ENCODE measurements around the gene C19orf44.
"Not testable (repeated sequence)": the region's sequence is repeated elsewhere in the genome, so short reads cannot be mapped to it uniquely, and the experiment has no call there.

C19orf44 gene

DNA sequence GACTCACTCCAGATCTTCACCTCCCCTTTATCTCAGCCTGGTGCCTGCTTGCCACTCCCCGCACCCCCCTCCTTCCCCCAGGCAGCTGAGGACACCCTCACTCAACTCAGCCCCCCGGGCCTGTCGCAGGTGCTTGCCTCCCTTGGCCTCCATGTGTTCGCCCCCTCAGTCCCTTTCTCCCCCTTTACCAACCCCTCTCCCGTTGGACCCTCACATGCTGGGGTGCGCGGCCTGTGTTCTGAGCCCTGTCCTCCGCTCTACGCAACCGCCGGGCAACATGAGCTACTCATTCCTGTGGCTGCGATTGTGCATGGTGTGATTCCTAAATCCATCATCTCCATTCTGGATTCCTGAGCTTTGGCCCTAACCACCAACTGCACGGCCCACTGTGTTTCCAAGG lies 40.9 kb downstream of the C19orf44 start:
- DNase-seq (ENCODE audit: low spot score): no peak

DNA sequence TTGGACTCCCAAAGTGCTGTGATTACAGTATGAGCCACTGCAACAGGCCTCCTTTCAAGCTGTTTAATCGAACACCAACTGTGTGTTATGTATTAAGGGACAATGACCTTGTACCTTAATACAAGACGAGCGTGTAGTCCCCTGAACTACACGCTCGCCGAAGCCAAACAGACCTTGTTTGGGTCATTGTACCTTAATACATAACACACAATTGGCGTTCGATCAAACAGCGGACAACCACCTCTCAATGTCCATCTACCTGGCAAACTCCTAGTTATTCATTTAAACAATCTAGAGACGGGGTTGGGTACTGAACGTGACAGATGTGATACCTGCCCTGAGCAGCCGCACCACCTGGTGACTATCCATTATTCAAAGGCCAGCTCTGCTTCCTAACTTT lies 44.8 kb downstream of the C19orf44 start:
- DNase-seq (ENCODE audit: low spot score): no peak

DNA sequence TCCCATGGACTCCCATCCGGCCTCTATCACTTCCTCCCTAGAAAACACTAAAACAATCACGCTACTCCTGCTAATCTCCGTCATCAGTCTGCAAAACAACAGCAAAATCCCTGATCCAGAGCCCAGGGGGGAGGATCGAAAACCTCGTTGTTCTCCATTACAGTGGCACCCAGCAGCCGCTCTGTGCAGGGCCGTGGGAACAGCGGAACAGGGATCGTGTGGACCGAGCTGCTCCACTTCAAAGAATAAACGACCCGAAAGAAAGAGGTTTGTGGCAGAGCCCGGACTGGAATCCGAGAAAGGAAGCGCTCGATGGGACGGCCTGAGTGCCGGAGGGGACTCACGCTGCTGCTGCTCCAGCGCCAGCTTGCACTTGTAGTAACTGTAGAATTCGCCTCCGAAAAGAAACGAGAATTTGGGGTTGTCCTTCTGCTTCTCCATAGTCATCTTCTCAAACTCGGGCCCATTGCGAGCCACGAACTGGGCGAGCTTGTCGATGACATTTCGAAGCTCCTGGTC lies 45.4 kb downstream of the C19orf44 start:
- peak; percentile 11 for DNase-seq (ENCODE audit: low spot score)

DNA sequence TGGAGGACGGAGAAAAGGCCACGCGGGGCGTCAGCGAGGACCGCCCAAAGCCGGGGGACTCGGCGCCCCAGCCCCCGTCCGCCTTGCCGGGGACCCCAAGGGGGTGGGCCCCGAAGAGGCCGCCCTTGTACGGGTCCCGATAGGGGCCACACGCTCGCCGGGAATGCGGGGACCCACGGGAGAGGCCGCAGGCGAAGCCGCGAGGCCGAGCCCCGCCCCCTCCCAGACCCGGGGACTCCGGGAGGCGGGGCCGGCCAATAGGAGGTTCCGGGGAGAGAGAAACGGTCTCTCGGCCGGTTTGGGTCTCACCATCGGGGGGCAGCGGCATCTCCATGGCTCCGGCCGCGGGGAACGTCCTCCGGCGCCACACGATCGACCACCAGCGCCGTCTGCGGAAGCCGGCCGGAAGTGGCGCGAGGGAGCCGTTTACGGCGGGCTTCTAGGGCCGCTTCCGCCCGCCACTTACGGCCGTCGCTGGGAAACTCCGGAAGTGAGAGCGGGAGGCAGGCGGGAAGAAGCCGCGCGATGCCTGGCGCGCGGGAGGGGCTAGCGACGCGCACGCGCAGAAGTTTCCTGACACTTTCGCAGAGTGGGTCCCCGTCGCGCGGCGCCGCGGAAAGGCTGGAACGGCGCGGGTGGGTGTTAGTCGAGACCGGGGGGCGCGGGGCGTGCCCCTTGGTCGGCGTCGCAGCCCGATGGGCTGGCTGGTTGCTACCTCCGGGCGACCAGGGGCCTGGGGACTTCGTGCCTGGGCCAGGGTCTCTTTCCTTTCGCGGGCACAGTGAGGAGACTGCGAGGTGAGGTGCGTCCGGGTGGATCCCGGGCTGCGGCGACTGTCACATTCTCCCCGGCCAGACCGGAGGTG lies 46.1 kb downstream of the C19orf44 start, which contains the start of gene CHERP:
Gene CHERP, minus strand, starts transcription at position 393 of the 865 bp plus-strand sequence. Its CDS starts 59 bp downstream, at position 334.
- peak; percentile 98 for DNase-seq (ENCODE audit: low spot score)

- DNase-seq (ENCODE audit: low spot score): no peak
Observed at GRCh38 chr19:16542910-16543472, 46.8 kb downstream of the C19orf44 start.

DNA sequence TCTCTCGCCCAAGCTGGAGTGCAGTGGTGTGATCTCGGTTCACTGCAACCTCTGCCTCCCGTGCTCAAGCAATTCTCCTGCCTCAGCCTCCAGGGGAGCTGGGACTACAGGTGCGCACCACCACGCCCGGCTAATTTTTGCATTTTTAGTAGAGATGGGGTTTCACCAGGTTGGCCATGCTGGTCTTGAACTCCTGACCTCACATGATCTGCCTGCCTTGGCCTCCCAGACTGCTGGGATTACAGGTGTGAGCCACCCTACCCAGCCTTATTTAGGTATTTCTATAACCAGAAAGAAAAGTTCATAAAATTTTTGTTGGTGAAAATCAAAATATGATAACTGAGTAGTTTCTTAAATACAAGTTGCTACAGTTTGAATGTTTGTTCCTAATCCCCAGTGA lies 47.5 kb downstream of the C19orf44 start:
- DNase-seq (ENCODE audit: low spot score): not testable (repeated sequence)

GRCh38 chr19:16544473-16545231 lies 48.5 kb downstream of the C19orf44 start:
- DNase-seq (ENCODE audit: low spot score): no peak

DNA sequence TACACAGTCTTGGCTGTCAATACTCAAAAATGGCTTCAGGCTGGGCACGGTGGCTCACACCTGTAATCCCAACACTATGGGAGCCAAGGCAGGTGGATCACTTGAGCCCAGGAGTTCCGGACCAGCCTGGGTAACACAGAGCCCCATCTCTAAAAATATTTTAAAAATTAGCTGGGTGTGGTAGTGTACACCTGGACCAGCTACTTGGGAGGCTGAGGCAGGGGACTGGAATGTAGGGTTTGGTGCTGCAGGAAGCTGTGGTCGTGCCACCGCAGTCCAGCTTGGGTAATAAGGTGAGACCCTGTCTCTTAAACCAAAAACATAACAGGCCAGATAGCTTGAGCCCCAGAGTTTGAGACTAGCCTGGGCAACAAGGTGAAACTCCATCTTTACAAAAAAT lies 52.8 kb downstream of the C19orf44 start:
- no peak for DNase-seq (ENCODE audit: low spot score)

- not testable (repeated sequence) for DNase-seq (ENCODE audit: low spot score)
Observed at GRCh38 chr19:16551902-16552301, 55.7 kb downstream of the C19orf44 start.

DNA sequence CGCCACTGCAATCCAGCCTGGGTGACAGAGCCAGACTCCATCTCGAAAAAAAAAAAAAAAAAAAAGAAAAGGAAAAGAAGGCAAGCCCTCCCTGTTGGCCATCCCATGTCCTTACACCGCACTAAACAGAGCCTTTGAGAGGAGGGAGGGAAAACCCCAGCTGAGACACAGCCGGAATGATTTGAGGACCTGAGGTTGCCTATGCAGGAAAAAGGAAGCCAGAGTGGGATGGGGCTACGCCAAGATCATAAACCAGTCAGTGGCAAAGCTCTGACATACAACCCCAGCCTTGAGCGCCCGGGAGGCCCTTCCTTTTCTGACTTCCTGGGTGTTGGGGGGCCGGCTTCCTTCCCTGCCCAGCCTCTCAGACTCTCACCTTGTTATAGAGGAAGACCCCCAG lies 58.6 kb downstream of the C19orf44 start:
- DNase-seq (ENCODE audit: low spot score): no peak

DNA sequence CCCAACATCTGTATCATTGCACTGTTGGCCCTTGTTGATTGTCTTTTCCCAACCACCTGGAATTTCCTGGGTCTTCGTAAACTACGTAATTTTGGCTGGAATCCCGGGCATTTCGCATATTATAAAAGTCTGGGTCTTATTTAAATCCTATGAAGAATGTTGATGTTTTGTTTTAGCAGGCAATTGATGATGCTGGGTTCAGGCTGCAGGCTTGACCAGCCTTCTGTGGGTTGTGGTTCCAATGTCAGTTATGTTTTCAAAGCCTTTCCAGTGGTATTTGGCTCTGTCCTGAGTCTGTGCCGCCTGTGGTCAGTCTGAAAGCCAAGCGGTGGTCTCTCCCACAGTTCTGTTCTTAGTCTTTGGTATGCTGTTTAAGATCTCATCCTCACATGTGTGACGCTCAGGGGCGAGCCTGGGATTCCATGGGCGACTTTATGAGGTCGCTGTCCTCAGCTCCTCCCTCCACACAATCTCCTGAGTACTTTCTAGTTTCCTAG lies 63.6 kb downstream of the C19orf44 start:
- DNase-seq (ENCODE audit: low spot score): no peak

GRCh38 chr19:16561382-16561781 lies 65.2 kb downstream of the C19orf44 start:
- no peak for DNase-seq (ENCODE audit: low spot score)

DNA sequence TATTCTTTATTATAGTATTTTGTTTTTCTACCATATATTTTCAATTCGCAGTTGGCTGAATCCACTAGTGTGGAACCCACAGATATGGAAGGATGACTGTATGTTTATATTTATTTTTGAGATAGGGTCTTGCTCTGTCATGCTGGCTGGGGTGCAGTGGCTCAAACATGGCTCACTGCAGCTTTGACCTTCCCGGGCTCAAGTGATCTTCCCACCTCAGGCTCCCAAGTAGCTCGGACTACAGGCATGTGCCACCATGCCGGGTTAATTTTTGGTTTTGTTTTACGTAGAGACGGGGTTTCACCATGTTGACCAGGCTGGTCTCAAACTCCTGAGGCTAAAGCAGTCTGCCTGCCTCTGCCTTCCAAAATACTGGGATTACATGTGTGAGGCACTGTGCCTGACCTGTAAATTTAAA lies 66.4 kb downstream of the C19orf44 start:
- DNase-seq (ENCODE audit: low spot score): no peak

- no peak for DNase-seq (ENCODE audit: low spot score)
Observed at GRCh38 chr19:16564842-16565241, 68.6 kb downstream of the C19orf44 start.

GRCh38 chr19:16566161-16566560 lies 70.0 kb downstream of the C19orf44 start:
- DNase-seq (ENCODE audit: low spot score): no peak

GRCh38 chr19:16566702-16567101 lies 70.5 kb downstream of the C19orf44 start:
- DNase-seq (ENCODE audit: low spot score): no peak

- no peak for DNase-seq (ENCODE audit: low spot score)
Observed at GRCh38 chr19:16569609-16570320, 73.6 kb downstream of the C19orf44 start.

Measured in AG08395 (cell line).